K562 (cell line): ENCODE results near the gene NPB. TPM values are rescaled to one million over a fixed set of nuclear protein-coding genes. Genes with fewer than 3 reads are reported as not detected.

Source experiments
- CBFB ChIP-seq: sonication (generic); formaldehyde crosslinking; IDR thresholded peaks from 2 replicates; pipeline ENCODE4 v1.4.0; 2020; ENCODE audit warnings: mild to moderate bottlenecking, missing genetic modification reagents
- CBX5 ChIP-seq: IDR thresholded peaks from 2 replicates; pipeline ENCODE4 v1.6.1; 2014; ENCODE audit warnings: low read depth, borderline replicate concordance
- CHD4 ChIP-seq: fragments of 200-600 bp; sonication (generic); IDR thresholded peaks from 3 replicates; pipeline ENCODE4 v1.6.1; 2012; ENCODE audit warnings: low read depth, mild to moderate bottlenecking, mixed read lengths, low read length, inconsistent platforms; ENCODE audit not compliant: insufficient read depth, insufficient replicate concordance, poor library complexity, severe bottlenecking
- CHD7 ChIP-seq: fragments of 200-600 bp; sonication (generic); IDR thresholded peaks from one replicate; pipeline ENCODE4 v1.6.1; 2012; ENCODE audit warnings: mild to moderate bottlenecking, low read depth, low read length, inconsistent platforms
- FOXM1 ChIP-seq, 2 experiments: fragments of 450-650 bp in 1 of 2; sonication (generic) in 1 of 2; formaldehyde crosslinking in 1 of 2; IDR thresholded peaks; 2 replicates each; pipeline versions ENCODE4 v1.6.1 to v1.9.0; 2017 to 2022; ENCODE audit warnings: low read depth in 2 of 2, mild to moderate bottlenecking in 2 of 2, missing genetic modification reagents in 1 of 2, moderate library complexity in 1 of 2
- HDGF ChIP-seq: fragments of 450-650 bp; IDR thresholded peaks from 2 replicates; pipeline ENCODE4 v1.6.1; 2016
- IRF2 ChIP-seq: sonication (generic); formaldehyde crosslinking; IDR thresholded peaks from 2 replicates; pipeline ENCODE4 v1.8.1; 2022; ENCODE audit warnings: mild to moderate bottlenecking, missing genetic modification reagents
- NFE2L1 ChIP-seq: fragments of 450-650 bp; IDR thresholded peaks from 2 replicates; pipeline ENCODE4 v1.6.1; 2016; ENCODE audit warnings: missing genetic modification characterization, low read depth, mild to moderate bottlenecking, missing compliant biosample characterization, moderate library complexity, borderline replicate concordance
- ZKSCAN8 ChIP-seq: fragments of 200-800 bp; sonication (Bioruptor generic); IDR thresholded peaks from 2 replicates; pipeline ENCODE4 v1.6.1; 2016; ENCODE audit warnings: missing genetic modification characterization, missing compliant biosample characterization
- ZNF143 ChIP-seq: sonication (generic); formaldehyde crosslinking; IDR thresholded peaks from 2 replicates; pipeline ENCODE4 v1.9.0; 2022; ENCODE audit warnings: mild to moderate bottlenecking, missing genetic modification reagents
- polyA plus RNA-seq, 8 experiments: library from polyadenylated mRNA; depleted of rRNA in 4 of 8; stranded (reverse) in 5 of 8; unstranded in 3 of 8; fragments of >200 nt; fragmentation: Nextera tagmentation in 2 of 8; fragmentation: Illumina TruSeq in 1 of 8; extraction: Ambion mirVana in 2 of 8; extraction: Trizol in 1 of 8; gene quantifications; 2 replicates each; pipeline versions ENCODE4 v1.2.1 to v1.2.3, GENCODE V29; 2011 to 2014; ENCODE audit warnings: inconsistent platforms in 1 of 8, missing spikeins in 1 of 8
- total RNA-seq, 7 experiments: library from RNA; depleted of rRNA in 6 of 7; stranded (reverse); fragments of >200 nt in 6 of 7; fragmentation: Illumina TruSeq in 2 of 7; extraction: Trizol in 2 of 7; gene quantifications; 2 replicates each; pipeline versions ENCODE4 v1.2.1 to v1.2.3, GENCODE V29; 2011 to 2021; ENCODE audit warnings: low replicate concordance in 1 of 7
- TF ChIP-seq, protein P1 (sequence below): sonication (generic); formaldehyde crosslinking; IDR thresholded peaks from 2 replicates; pipeline ENCODE4 v1.8.0; 2022; ENCODE audit warnings: mild to moderate bottlenecking, missing genetic modification reagents
- TF ChIP-seq, protein P2 (sequence below): fragments of 450-650 bp; formaldehyde crosslinking; IDR thresholded peaks from 2 replicates; pipeline ENCODE4 v1.4.0; 2020; ENCODE audit warnings: mild to moderate bottlenecking

NPB gene
- total and polyA plus RNA-seq, 9 of the 15 experiments (the other 6 are each of a cell fraction or from before 2014, with no cell fraction given), result 0.03 to 0.61 (median 0.14) TPM; not detected in 2

DNA sequence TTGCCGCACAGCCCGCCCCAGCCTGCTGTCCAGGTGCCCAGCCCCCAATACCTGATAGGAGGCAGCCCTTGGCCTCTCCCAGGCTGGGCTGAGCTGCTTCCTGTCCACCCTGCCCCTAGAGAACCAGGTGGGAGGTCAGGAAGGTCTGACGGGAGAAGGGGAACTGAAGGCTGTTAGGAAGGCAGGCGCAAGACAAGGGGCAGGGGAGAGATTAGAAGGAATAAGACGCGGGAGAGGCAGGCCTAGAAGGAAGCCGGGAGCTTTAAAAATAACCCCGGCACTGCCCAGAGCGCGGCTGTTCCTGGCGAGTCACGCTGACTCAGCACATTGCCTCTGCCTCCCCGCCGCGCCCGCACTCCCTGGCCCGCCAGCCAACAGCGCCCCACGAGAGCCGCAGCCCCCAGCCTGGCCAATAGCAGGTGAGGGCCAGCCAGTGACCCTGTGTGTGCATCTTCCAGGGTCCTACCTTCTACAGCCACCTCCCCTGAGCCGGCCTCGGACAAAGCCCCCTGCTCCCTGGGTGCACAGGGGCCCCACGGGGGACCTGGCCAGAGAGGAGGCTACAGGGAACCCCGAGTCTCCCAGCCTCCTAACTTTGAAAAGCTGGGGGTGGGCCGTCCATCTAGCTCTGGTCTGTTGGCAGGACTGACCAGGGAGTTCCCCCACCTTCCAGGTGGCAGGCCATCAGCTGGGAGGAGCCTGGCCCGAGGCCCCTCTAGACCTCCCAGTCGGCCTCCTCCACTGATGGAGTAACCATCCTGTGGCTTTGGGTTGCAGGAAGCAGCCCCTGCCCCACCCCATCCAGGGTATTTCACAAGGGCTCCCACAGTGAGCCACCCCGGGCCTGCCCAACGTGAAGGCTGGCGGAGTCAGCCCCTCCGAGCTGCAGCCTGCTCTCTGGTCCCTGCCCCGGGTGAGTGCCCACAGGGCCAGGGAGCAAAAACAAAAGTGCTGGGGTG lies 21.5 kb downstream of the NPB start (continued):
- no peak for TF ChIP-seq CBX5
- peak; percentile 75 for TF ChIP-seq NFE2L1 (tag)
- TF ChIP-seq, protein P1, sequence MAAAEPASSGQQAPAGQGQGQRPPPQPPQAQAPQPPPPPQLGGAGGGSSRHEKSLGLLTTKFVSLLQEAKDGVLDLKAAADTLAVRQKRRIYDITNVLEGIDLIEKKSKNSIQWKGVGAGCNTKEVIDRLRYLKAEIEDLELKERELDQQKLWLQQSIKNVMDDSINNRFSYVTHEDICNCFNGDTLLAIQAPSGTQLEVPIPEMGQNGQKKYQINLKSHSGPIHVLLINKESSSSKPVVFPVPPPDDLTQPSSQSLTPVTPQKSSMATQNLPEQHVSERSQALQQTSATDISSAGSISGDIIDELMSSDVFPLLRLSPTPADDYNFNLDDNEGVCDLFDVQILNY (CRISPR knock-in tag), result no peak
- no peak for TF ChIP-seq CHD4
- 0 out of 2 replicates have a peak, but pooled peaks have one; percentile 46 for TF ChIP-seq ZNF143
- 0 out of 2 replicates have a peak, but pooled peaks have one; percentile 22 for TF ChIP-seq FOXM1 (IDR thresholded peaks at IDR 0.05; ENCODE audit: low read depth)
- TF ChIP-seq FOXM1 (CRISPR knock-in tag; IDR thresholded peaks at IDR 0.05; ENCODE audit: low read depth), result no peak
- TF ChIP-seq, protein P2, sequence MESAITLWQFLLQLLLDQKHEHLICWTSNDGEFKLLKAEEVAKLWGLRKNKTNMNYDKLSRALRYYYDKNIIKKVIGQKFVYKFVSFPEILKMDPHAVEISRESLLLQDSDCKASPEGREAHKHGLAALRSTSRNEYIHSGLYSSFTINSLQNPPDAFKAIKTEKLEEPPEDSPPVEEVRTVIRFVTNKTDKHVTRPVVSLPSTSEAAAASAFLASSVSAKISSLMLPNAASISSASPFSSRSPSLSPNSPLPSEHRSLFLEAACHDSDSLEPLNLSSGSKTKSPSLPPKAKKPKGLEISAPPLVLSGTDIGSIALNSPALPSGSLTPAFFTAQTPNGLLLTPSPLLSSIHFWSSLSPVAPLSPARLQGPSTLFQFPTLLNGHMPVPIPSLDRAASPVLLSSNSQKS (CRISPR knock-in tag), result no peak
- TF ChIP-seq CBFB (CRISPR knock-in tag), result no peak
- no peak for TF ChIP-seq ZKSCAN8 (CRISPR knock-in tag)
- no peak for TF ChIP-seq CHD7
- no peak for TF ChIP-seq HDGF
- TF ChIP-seq IRF2 (CRISPR knock-in tag), result no peak
